Parathyroid adenoma (tissue), 2 donors: Measurements from ENCODE around the gene GLMP.

Experiments
- H2AFZ ChIP-seq: fragments of 300-600 bp; sonication (generic); one replicate; pipeline ENCODE4 v1.7.0; 2017; ENCODE audit warnings: antibody characterized with exemption, mild to moderate bottlenecking
- H3K27ac ChIP-seq: fragments of 300-600 bp; sonication (generic); one replicate; pipeline ENCODE4 v1.7.0; 2017
- H3K27me3 ChIP-seq: fragments of 300-600 bp; sonication (generic); one replicate; pipeline ENCODE4 v1.7.0; 2017; ENCODE audit warnings: low read length; ENCODE audit not compliant: control insufficient read depth, insufficient read depth
- H3K36me3 ChIP-seq: fragments of 300-600 bp; sonication (generic); one replicate; pipeline ENCODE4 v1.7.0; 2017; ENCODE audit warnings: low read length; ENCODE audit not compliant: control insufficient read depth, insufficient read depth
- H3K4me1 ChIP-seq: fragments of 300-600 bp; sonication (generic); one replicate; pipeline ENCODE4 v1.7.0; 2017; ENCODE audit warnings: control low read depth
- H3K4me2 ChIP-seq: fragments of 300-600 bp; sonication (generic); one replicate; pipeline ENCODE4 v1.7.0; 2017; ENCODE audit warnings: low read length
- H3K4me3 ChIP-seq: fragments of 300-600 bp; sonication (generic); one replicate; pipeline ENCODE4 v1.7.0; 2017; ENCODE audit warnings: low read depth, low read length
- H3K79me2 ChIP-seq: fragments of 300-600 bp; sonication (generic); one replicate; pipeline ENCODE4 v1.7.0; 2017; ENCODE audit warnings: control low read depth
- H3K9ac ChIP-seq: fragments of 300-600 bp; sonication (generic); one replicate; pipeline ENCODE4 v1.7.0; 2017; ENCODE audit warnings: mild to moderate bottlenecking
- H3K9me3 ChIP-seq: fragments of 300-600 bp; sonication (generic); one replicate; pipeline ENCODE4 v1.7.0; 2017; ENCODE audit warnings: low read length; ENCODE audit not compliant: control insufficient read depth
- CTCF ChIP-seq: fragments of 300-600 bp; sonication (generic); IDR thresholded peaks from one replicate; pipeline ENCODE4 v1.7.0; 2017; ENCODE audit warnings: antibody characterized with exemption, mild to moderate bottlenecking
- donor health status: primary hyperparathyroidism.

GLMP gene

GRCh38 chr1:156284112-156284511, 11.4 kb downstream of the GLMP start, which contains the start of gene TMEM79:
Gene TMEM79, plus strand, starts transcription at chr1:156284325. Its CDS starts 902 bp downstream, at chr1:156285227.
- Histone ChIP-seq H3K79me2 (no peaks in the 10 kb centered on the region), H3K36me3 (no peaks in the 10 kb centered on the region), H3K4me1 (peaks cover 9% of the 10 kb centered on the region), H3K4me3 (peak within 1 kb of the TSS; percentile 92), H3K4me2 (peak within 1 kb of the TSS; percentile 94), H3K27ac (peak within 1 kb of the TSS; percentile 78), H3K9me3 (no peaks in the 10 kb centered on the region), H3K27me3 (no peaks in the 10 kb centered on the region), H3K9ac (peak within 1 kb of the TSS; percentile 6), H2AFZ (peak within 1 kb of the TSS; percentile 77)
- TF ChIP-seq CTCF = no peak

- no peak for TF ChIP-seq CTCF
- no peaks in the 10 kb centered on the region for H3K9me3 ChIP-seq
- H3K27me3 ChIP-seq = no peaks in the 10 kb centered on the region
- H3K4me3 ChIP-seq = peak overlapping the region; percentile 92
- peak overlapping the region; percentile 77 for H2AFZ ChIP-seq
- peak overlapping the region; percentile 6 for H3K9ac ChIP-seq
- no peaks in the 10 kb centered on the region for H3K79me2 ChIP-seq
- H3K4me1 ChIP-seq = peaks cover 9% of the 10 kb centered on the region
- peak overlapping the region; percentile 78 for H3K27ac ChIP-seq
- no peaks in the 10 kb centered on the region for H3K36me3 ChIP-seq
- peak overlapping the region; percentile 94 for H3K4me2 ChIP-seq
These were observed 12.0 kb downstream of the GLMP start for GRCh38 chr1:156283521-156283920.

- peak within 1 kb of the TSS; percentile 92 for H3K4me3 ChIP-seq
- no peaks in the 10 kb centered on the region for H3K79me2 ChIP-seq
- peak within 1 kb of the TSS; percentile 94 for H3K4me2 ChIP-seq
- no peaks in the 10 kb centered on the region for H3K36me3 ChIP-seq
- TF ChIP-seq CTCF = no peak
- H3K9ac ChIP-seq = peak within 1 kb of the TSS; percentile 76
- H3K27ac ChIP-seq = peak within 1 kb of the TSS; percentile 78
- no peaks in the 10 kb centered on the region for H3K9me3 ChIP-seq
- no peaks in the 10 kb centered on the region for H3K27me3 ChIP-seq
- H3K4me1 ChIP-seq = peaks cover 9% of the 10 kb centered on the region
- peak within 1 kb of the TSS; percentile 77 for H2AFZ ChIP-seq
These were observed 12.8 kb downstream of the GLMP start, which contains the start of gene SMG5 for GRCh38 chr1:156282479-156283222. Gene SMG5, minus strand, starts transcription at chr1:156282825. Its CDS starts 145 bp downstream, at chr1:156282680.

- H3K4me1 ChIP-seq = peaks cover 9% of the 10 kb centered on the region
- H3K4me2 ChIP-seq = peak overlapping the region; percentile 83
- no peak for TF ChIP-seq CTCF
These were observed 13.6 kb downstream of the GLMP start for GRCh38 chr1:156281693-156282478.

More at GRCh38 chr1:156281693-156282478, 13.6 kb downstream of the GLMP start:
- H3K27me3 ChIP-seq = no peaks in the 10 kb centered on the region
- H3K9me3 ChIP-seq = no peaks in the 10 kb centered on the region
- H3K9ac ChIP-seq = peak overlapping the region; percentile 76
- H2AFZ ChIP-seq = peak overlapping the region; percentile 77
- peak overlapping the region; percentile 92 for H3K4me3 ChIP-seq
- no peaks in the 10 kb centered on the region for H3K79me2 ChIP-seq
- H3K36me3 ChIP-seq = no peaks in the 10 kb centered on the region
- peak overlapping the region; percentile 78 for H3K27ac ChIP-seq
